Activated B cell treated with CpG ODN at 0.5 μM for 24 hours (primary cell): Measurements from ENCODE around the gene GFRA1. TPM values are rescaled to one million over a fixed set of nuclear protein-coding genes. Genes with fewer than 3 reads are reported as not detected.
"Not testable (repeated sequence)": the region's sequence is repeated elsewhere in the genome, so short reads cannot be mapped to it uniquely, and the experiment has no call there.

Experiments
- ATAC-seq: fragments of 200-7000 bp; cut with Tn5 transposase; one replicate; pipeline ENCODE4 v1.10.0; 2021; ENCODE audit warnings: low read depth, mild to moderate bottlenecking, moderate library complexity
- CTCF ChIA-PET: fragments of 350-600 bp; sonication (Branson Sonifier 250); formaldehyde crosslinking; loops from one replicate; lab custom pipeline; 2021; ENCODE audit warnings: antibody characterized with exemption; lab: Charles Lee
- POLR2A ChIA-PET: fragments of 350-600 bp; sonication (Branson Sonifier 250); formaldehyde crosslinking; loops from one replicate; lab custom pipeline; 2021; ENCODE audit warnings: antibody characterized with exemption; lab: Charles Lee
- DNase-seq: peaks from one replicate; pipeline ENCODE4 v3.0.0; 2022
- H3K27ac Mint-ChIP-seq: one replicate; pipeline ENCODE4 v1.8.0; 2020; ENCODE audit warnings: mixed read lengths
- H3K27me3 Mint-ChIP-seq: one replicate; pipeline ENCODE4 v1.8.0; 2021; ENCODE audit warnings: mixed read lengths
- H3K36me3 Mint-ChIP-seq: one replicate; pipeline ENCODE4 v1.8.0; 2021; ENCODE audit warnings: low read depth, mixed read lengths
- H3K4me1 Mint-ChIP-seq: one replicate; pipeline ENCODE4 v1.8.0; 2021; ENCODE audit warnings: mixed read lengths
- H3K4me3 Mint-ChIP-seq: one replicate; pipeline ENCODE4 v1.8.0; 2020; ENCODE audit warnings: mild to moderate bottlenecking, mixed read lengths
- H3K9me3 Mint-ChIP-seq: one replicate; pipeline ENCODE4 v1.8.0; 2020; ENCODE audit warnings: mixed read lengths
- CTCF ChIP-seq: fragments of 200-600 bp; IDR thresholded peaks from one replicate; pipeline ENCODE4 v1.8.0; 2022; ENCODE audit warnings: antibody characterized with exemption, mild to moderate bottlenecking
- intact Hi-C: fragments of 100-400 bp; cut with micrococcal nuclease; formaldehyde crosslinking; loops from one replicate; pipeline ENCODE4 v1.15.1; 2024
- total RNA-seq: library from RNA; stranded (reverse); gene quantifications from 2 replicates; pipeline ENCODE4 v1.2.3, GENCODE V29; 2022

The GFRA1 gene
- total RNA-seq, 1 donor from 2014 or later, result not detected

- no peak for DNase-seq
- ChIA-PET POLR2A (no interaction called here), CTCF (no interaction called here)
- no peak overlapping the region for H3K4me3 Mint-ChIP-seq
- no peaks in the 10 kb centered on the region for H3K36me3 Mint-ChIP-seq
- H3K4me1 Mint-ChIP-seq, result no peaks in the 10 kb centered on the region
- no peak for TF ChIP-seq CTCF
- no peaks in the 10 kb centered on the region for H3K9me3 Mint-ChIP-seq
- no peak for ATAC-seq
- no peaks in the 10 kb centered on the region for H3K27me3 Mint-ChIP-seq
- H3K27ac Mint-ChIP-seq, result no peak overlapping the region
- intact Hi-C loops, result no loop called here
Observed at GRCh38 chr10:116170815-116171250, 102.2 kb downstream of the GFRA1 start.

- CTCF ChIA-PET, result no interaction called here
- no peak for ATAC-seq
Observed at GRCh38 chr10:116169782-116170445, 103.1 kb downstream of the GFRA1 start.

GRCh38 chr10:116168745-116169144 is 104.3 kb downstream of the GFRA1 start:
- Mint-ChIP-seq H3K27ac (no peak overlapping the region), H3K36me3 (no peaks in the 10 kb centered on the region), H3K4me1 (no peaks in the 10 kb centered on the region), H3K9me3 (peaks cover 2% of the 10 kb centered on the region), H3K4me3 (no peak overlapping the region), H3K27me3 (no peaks in the 10 kb centered on the region)
- intact Hi-C loops, result no loop called here
- ATAC-seq (no peak), DNase-seq (no peak)
- CTCF ChIA-PET, result no interaction called here
- POLR2A ChIA-PET, result no interaction called here
- no peak for TF ChIP-seq CTCF

More at GRCh38 chr10:116169782-116170445, 103.1 kb downstream of the GFRA1 start:
- Mint-ChIP-seq H3K27ac (no peak overlapping the region), H3K4me3 (no peak overlapping the region), H3K36me3 (no peaks in the 10 kb centered on the region), H3K27me3 (no peaks in the 10 kb centered on the region), H3K4me1 (no peaks in the 10 kb centered on the region), H3K9me3 (no peaks in the 10 kb centered on the region)
- intact Hi-C loops, result no loop called here
- TF ChIP-seq CTCF, result no peak
- DNase-seq, result no peak
- POLR2A ChIA-PET, result no interaction called here

- intact Hi-C loops, result no loop called here
- POLR2A ChIA-PET, result no interaction called here
- DNase-seq, result no peak
- no peak overlapping the region for H3K27ac Mint-ChIP-seq
- H3K36me3 Mint-ChIP-seq, result no peaks in the 10 kb centered on the region
- H3K4me3 Mint-ChIP-seq, result no peak overlapping the region
- no peaks in the 10 kb centered on the region for H3K4me1 Mint-ChIP-seq
- peaks cover 2% of the 10 kb centered on the region for H3K9me3 Mint-ChIP-seq
- TF ChIP-seq CTCF, result no peak
- CTCF ChIA-PET, result no interaction called here
- no peaks in the 10 kb centered on the region for H3K27me3 Mint-ChIP-seq
- ATAC-seq, result no peak
Observed at GRCh38 chr10:116168329-116168728, 104.7 kb downstream of the GFRA1 start.

GRCh38 chr10:116165941-116166340 is 107.1 kb downstream of the GFRA1 start:
- H3K27me3 Mint-ChIP-seq, H3K4me1 Mint-ChIP-seq, POLR2A ChIA-PET, DNase-seq, H3K4me3 Mint-ChIP-seq, intact Hi-C loops, ATAC-seq, H3K36me3 Mint-ChIP-seq, H3K9me3 Mint-ChIP-seq, H3K27ac Mint-ChIP-seq, CTCF ChIA-PET: not testable (repeated sequence)

- H3K4me3 Mint-ChIP-seq, result no peak overlapping the region
- peaks cover 4% of the 10 kb centered on the region for H3K9me3 Mint-ChIP-seq
- ATAC-seq (no peak), DNase-seq (no peak)
- ChIA-PET CTCF (no interaction called here), POLR2A (no interaction called here)
- H3K4me1 Mint-ChIP-seq, result no peaks in the 10 kb centered on the region
- intact Hi-C loops, result no loop called here
- no peaks in the 10 kb centered on the region for H3K27me3 Mint-ChIP-seq
- H3K27ac Mint-ChIP-seq, result no peak overlapping the region
- no peaks in the 10 kb centered on the region for H3K36me3 Mint-ChIP-seq
- no peak for TF ChIP-seq CTCF
Observed at GRCh38 chr10:116164291-116164690, 108.7 kb downstream of the GFRA1 start.
